T-helper 2 cell (primary cell): ENCODE data around the gene COL20A1.
A peak's percentile ranks its signal among the peaks of the same experiment; 100 is the strongest.

Experiments
- DNase-seq, 5 experiments: peaks; one replicate each; pipeline versions ENCODE4 v3.0.0 to v3.0.0-alpha.2; 2012 to 2022

The COL20A1 gene

DNA sequence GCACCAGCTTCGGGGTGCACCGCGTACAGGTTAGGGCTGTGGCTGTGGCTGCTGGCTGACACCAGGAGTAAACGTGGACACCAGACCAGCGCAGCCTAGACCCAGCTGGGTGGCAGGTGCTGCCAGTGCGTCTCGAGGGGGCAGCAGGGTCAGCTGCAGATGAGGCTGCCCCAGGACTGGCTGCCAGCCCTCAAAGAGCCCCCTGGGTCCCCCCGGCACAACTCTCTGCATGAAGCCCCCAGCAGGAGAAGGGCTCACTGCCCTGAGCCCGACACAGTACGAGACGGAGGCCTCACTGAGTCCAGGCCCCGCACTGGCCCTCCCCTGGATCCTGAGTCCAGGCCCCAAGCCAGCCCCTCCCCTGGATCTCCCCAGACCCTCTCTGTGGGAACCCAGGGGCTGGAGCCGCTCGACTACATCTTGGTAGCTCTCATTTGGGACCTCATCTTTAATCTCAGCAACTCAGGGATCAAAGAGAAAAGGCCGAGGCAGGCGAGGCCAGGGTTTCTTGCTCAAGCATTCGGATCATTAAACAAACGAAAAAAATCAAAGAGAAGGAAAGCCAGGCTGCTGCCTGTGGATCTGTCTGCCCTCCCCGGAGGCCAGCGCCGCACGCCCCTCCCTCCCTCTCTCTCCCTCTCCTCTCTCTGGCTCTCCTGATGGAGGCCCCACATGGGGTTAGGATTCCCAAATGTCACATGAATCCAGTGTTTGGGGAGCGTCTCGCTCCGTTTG is 31.8 kb upstream of the COL20A1 start:
- no peak for DNase-seq

GRCh38 chr20:63261795-63262528 is 31.0 kb upstream of the COL20A1 start:
- no peak for DNase-seq

DNA sequence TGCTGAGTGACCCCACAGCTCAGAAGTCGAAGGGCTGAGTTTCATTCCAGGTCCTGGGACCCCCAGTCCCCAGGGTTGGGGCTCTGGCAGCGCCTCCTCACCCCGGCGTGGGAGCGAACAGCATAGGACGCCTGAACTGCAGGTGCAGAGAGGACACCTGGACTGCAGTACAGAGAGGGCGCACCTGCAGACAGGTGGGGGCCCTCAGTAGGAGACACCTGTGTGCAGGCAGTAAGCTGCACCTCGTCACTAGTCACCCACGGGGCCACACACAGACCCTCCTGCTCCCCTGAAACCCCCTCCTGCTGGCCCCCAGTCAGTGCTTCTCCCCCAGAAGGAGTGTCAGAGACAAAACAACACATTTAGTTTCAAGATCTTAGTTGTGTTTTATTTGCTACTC is 30.1 kb upstream of the COL20A1 start:
- no peak for DNase-seq

- DNase-seq = no peak
Measured at GRCh38 chr20:63264000-63264399, 29.0 kb upstream of the COL20A1 start.

DNA sequence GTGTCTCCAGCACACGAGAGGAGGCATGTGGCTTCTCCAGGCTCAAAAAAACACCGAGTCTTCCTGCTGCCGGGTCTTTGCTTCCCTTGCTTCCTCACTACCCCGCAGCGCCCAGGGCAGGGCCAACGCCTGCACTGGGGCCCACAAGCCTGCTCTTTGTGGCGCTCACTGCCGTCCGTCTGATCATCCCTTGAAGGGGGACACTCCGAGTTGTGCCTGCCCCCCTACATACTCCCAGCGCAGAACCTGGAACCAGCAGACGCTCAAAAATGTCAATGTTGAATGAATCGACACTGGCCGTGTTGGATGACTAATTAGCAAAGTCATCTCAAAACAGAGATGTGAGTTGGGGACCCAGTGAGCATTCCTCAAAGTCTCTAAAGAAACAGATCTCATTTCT is 28.5 kb upstream of the COL20A1 start:
- DNase-seq = no peak

- DNase-seq = no peak
Measured at GRCh38 chr20:63265891-63266515, 27.0 kb upstream of the COL20A1 start.

DNA sequence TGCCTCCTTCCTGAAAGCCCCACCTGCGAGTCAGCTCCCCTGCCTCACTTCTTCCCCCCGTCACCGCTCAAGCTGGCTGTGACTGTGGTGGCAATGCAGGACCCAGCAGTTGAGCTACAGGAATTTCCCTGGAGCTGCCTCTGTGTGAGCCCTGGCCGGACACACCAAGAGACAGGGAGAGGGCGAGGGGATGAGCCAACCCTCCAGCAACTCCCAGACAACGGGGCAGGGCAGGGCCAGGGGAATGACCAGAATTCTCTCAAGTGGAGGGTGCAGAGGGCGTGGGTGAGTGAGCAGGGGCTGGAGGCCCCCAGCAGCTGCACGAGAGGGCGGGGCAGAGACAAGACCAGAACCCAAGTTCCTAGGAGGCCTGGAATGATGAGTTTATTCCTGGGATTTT is 25.3 kb upstream of the COL20A1 start:
- no peak for DNase-seq

DNA sequence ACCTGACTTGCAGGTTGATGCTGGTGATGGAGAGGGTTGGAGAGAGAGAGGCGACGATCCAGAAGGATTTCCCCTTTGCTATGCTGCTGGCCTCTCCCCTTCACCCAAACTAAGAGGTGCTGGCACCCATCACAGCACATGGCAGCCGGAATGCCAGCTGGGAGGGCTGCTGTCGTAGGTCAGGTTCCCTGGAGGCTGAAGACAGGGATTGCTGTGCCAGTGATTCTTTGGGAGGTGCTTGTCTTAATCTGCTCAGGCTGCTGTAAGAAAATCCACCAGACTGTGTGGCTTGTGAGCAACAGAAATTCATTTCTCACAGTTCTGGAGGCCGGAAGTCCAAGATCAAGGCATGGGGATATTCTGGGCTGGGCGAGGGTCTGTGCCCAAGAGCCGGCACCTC is 24.7 kb upstream of the COL20A1 start:
- no peak for DNase-seq

DNA sequence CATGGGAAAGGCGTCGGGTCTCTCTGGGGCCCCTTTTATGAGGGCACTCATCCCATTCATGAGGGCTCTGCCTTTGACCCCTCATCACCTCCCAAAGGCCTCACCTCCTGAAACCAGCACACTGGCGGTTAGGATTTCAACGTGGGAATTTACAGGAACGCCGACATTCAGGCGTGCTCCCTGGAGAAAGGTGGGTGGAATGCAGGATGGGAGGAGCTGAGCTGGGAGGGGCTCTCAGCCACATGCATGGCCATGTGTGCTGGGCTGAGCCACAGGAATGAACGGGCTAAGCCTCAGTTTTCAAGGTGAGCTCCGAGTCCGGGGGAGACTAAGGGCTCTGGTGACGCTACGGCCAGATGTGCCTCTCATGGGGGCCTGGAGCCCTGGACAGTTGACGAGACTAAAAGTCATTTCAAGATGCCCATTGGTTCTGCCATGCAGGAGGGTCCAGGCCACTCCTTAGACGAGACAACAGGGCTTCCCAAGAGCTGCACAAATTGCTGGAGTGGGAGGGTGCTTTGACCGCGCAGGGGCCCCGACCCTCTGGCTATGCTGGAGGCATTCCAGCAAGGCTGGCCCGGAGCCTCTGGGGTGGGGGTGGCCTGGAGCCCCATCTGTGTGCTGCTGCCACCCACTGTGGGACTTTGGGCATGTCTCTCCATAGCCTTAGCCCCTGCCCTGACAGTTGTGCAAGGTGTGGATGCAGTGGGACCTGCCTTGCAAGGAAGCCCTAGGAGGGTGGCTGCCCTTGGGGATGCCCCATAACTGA is 24.1 kb upstream of the COL20A1 start:
- no peak for DNase-seq

- DNase-seq = no peak
Measured at GRCh38 chr20:63269724-63270123, 23.3 kb upstream of the COL20A1 start.

- no peak for DNase-seq
Measured at GRCh38 chr20:63270606-63271325, 22.2 kb upstream of the COL20A1 start.

DNA sequence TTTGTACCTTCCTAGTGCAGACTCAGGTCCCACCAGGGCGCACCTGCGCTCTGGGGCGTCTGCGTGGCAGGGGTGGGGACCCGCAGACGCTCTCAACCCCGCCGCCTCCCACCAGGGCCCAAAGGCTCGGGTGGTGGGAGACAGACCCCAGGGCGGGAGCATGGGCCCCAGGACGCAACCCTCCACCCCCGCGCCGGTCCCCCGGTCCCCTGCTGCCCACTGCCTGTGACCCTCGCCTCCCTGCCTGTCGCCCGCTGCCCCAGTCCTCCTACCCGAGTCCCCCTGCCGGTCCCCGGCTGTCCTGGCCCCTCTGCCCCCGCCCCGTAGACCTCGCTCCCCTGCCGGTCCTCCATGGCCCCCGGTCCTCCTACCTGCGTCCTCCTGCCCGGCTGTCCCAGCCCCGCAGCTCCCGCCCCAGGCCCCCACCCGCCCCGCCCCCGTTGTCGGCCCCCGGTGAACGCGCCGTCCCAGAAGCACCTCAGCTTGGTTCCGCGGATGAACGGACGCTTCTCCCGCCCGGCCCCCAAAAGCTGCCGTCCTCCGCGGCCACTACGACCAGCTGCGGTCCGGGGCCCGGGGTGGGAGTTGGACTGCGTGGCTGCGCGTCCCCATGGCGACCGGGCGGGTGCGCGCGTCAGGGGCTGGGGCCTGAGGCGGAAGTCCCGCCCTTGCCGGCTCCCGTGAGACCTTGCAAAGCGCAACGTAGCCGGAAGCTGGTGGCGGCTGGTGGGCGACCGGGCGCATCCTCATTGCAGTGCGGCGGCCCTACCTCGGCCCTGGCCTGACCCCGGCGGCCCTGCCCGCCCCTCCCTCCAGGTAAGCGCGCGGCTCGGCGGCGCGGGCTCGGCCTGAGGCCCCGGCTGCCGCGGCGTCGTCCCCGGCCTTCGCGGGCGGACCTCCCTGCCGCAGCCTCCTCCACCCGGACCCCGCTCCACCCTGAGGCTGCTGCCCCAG is 20.6 kb upstream of the COL20A1 start, which contains the start of gene ARFGAP1:
TSS of gene ARFGAP1 (plus strand) at position 709 of the 954 bp plus-strand sequence. CDS start 2,768 bp downstream, outside the sequence.
- peak; percentile 75 to 92 (median 85) for DNase-seq

- no peak for DNase-seq
Measured at GRCh38 chr20:63273059-63273579, 19.9 kb upstream of the COL20A1 start.

DNA sequence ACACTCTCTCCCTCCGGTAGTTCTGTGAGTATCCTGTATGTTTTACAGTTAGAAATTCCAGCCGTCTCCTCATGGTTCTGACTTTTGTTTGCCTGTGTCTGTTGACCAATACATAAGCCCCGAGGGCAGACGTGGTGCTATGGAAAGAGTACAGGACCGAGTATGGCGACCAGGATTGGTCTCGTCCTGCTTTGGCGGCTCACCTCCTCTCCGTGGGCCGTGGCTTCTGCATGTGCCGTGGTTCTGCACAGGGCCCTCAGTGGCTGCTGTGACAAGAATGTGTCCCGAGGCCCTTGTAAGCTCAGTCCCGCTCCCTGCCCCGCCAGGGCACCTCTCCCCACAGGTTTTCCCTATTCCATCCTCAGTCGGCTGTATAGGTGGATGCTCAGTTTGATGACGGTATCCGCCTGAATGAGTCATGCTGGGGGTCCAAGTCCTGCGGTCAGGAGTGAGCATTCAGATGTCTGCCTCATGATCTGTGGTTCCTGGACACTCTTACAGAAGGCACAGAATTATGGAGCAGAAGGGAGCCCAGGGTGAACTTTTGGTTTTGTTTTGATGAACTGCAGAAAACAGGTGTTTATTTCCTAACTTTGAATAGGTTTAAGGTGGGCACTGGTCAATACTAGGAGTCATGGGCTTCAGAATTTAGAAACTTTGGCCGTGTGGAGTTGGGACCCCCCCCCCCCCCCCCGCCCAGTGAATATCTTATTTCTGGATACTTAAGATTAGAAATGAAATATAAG is 19.2 kb upstream of the COL20A1 start:
- no peak for DNase-seq

- DNase-seq = no peak
Measured at GRCh38 chr20:63274381-63275228, 18.4 kb upstream of the COL20A1 start.

GRCh38 chr20:63275825-63276224 is 17.2 kb upstream of the COL20A1 start:
- DNase-seq = no peak

DNA sequence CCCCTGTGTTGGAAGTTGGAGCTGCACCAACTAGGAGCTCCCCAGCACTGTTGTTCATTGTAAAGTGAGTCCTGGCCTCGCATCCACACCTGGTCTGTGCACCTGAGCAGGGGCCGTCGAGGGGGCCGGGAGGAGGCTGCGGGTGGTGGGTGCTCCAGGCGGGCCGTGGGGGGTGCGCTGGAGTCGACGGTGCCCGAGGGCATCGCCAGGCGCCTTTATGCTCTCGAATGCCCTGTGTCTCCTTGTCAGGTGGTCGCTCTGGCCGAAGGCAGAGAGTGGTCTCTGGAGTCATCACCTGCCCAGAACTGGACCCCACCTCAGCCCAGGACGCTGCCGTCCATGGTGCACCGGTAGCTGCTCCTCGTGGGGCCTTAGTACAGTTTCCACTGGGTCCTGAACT is 16.0 kb upstream of the COL20A1 start:
- DNase-seq = no peak

DNA sequence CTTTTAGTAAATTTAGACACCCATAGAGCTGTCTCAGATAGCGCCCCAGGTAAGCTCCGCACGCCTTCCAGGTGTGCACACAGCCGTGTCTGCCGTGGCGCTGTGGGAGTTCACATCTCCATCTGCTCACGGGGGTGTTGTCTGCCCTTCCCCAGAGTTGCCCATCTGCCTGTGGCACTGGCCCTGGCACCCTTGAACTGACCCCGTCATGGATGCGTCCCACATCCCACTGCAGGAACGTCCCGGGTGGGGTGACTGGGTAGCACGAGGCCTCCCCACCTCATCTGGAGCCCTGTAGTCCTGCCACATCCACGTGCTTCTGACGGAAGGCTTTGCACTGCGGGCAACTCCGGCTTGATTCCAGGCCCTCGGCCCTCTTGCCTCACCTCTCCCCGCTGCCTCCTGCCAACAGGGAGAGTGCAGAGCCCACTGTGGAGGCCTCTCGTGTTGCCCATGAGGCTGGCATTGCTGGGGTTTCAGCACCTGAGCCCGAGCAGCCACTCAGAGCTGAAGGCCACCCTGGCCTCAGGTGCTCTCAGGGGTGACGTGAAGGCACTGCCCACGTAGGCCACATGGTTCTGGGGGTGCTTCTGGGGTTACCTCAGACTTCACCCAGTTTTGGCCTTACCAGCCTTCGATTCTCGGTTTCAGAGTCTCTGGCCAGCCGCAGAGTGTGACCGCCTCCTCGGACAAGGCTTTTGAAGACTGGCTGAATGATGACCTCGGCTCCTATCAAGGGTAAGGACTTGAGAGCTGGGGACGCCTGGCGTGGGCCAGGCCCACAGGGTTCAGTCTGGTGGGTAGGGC is 15.3 kb upstream of the COL20A1 start:
- DNase-seq = no peak
